IMR-90 (cell line): Measurements from ENCODE around the gene FBXO17. TPM values are rescaled to one million over a fixed set of nuclear protein-coding genes. Genes with fewer than 3 reads are reported as not detected.
A peak's percentile ranks its signal among the peaks of the same experiment; 100 is the strongest.

ENCODE experiments used
- ATAC-seq: fragments of 200-7000 bp; cut with Tn5 transposase; 2 replicates; pipeline ENCODE4 v1.9.1; 2020; ENCODE audit warnings: low read depth, mild to moderate bottlenecking, moderate library complexity
- BruUV-seq: library from RNA; stranded (reverse); fragments of 400-500 nt; replicated peaks from 2 replicates; lab custom pipeline; 2021; lab: Mats Ljungman, UMichigan
- CTCF ChIA-PET: fragments of 300-600 bp; formaldehyde crosslinking; extraction: SDS; loops from one replicate; lab custom pipeline; 2021; ENCODE audit warnings: antibody characterized with exemption; lab: Yijun Ruan, JAX
- POLR2A ChIA-PET: fragments of 300-600 bp; sonication (Branson Sonifier 250); formaldehyde crosslinking; loops from one replicate; lab custom pipeline; 2022; ENCODE audit warnings: antibody characterized with exemption; ENCODE audit not compliant: unreplicated experiment; lab: Charles Lee
- DNase-seq: peaks from one replicate; pipeline ENCODE4 v3.0.0; 2013
- H2AFZ ChIP-seq: replicated peaks from 2 replicates; pipeline ENCODE3; 2013; ENCODE audit warnings: low read length, mild to moderate bottlenecking; ENCODE audit not compliant: poor library complexity
- H2AK5ac ChIP-seq: 2 replicates; pipeline ENCODE4 v1.6.1; 2013; ENCODE audit warnings: low read depth, low read length, inconsistent platforms
- H2AK9ac ChIP-seq: replicated peaks from 2 replicates; pipeline ENCODE3; 2013; ENCODE audit warnings: mild to moderate bottlenecking, low read depth, low read length, moderate library complexity; ENCODE audit not compliant: poor library complexity
- H2BK120ac ChIP-seq: 2 replicates; pipeline ENCODE4 v1.6.1; 2013; ENCODE audit warnings: low read depth, low read length, inconsistent platforms
- H2BK15ac ChIP-seq: 3 replicates; pipeline ENCODE4 v1.6.1; 2013; ENCODE audit warnings: low read depth, low read length, inconsistent platforms
- H2BK20ac ChIP-seq: 2 replicates; pipeline ENCODE4 v1.6.1; 2013; ENCODE audit warnings: low read depth, mild to moderate bottlenecking, inconsistent platforms, low read length, moderate library complexity
- H2BK5ac ChIP-seq: 2 replicates; pipeline ENCODE4 v1.6.1; 2013; ENCODE audit warnings: mild to moderate bottlenecking, low read depth, low read length, inconsistent platforms; ENCODE audit not compliant: poor library complexity, severe bottlenecking
- H3K14ac ChIP-seq: replicated peaks from 2 replicates; pipeline ENCODE4 v1.6.1; 2013; ENCODE audit warnings: low read depth, low read length, inconsistent platforms
- H3K18ac ChIP-seq: 2 replicates; pipeline ENCODE4 v1.6.1; 2013; ENCODE audit warnings: low read depth, low read length, control low read depth
- H3K23ac ChIP-seq: 2 replicates; pipeline ENCODE4 v1.6.1; 2013; ENCODE audit warnings: low read depth, low read length, inconsistent platforms
- H3K27ac ChIP-seq: 2 replicates; pipeline ENCODE4 v1.5.1; 2013; ENCODE audit warnings: mild to moderate bottlenecking, control low read depth, low read length; ENCODE audit not compliant: insufficient read depth
- H3K27me3 ChIP-seq: 2 replicates; pipeline ENCODE4 v1.6.1; 2013; ENCODE audit warnings: low read length; ENCODE audit not compliant: control insufficient read depth, insufficient read depth
- H3K36me3 ChIP-seq: 2 replicates; pipeline ENCODE4 v1.6.1; 2013; ENCODE audit warnings: low read length, mixed read lengths; ENCODE audit not compliant: control insufficient read depth, insufficient read depth
- H3K4ac ChIP-seq: 2 replicates; pipeline ENCODE4 v1.6.1; 2013; ENCODE audit warnings: low read depth, low read length, inconsistent platforms
- H3K4me1 ChIP-seq: 2 replicates; pipeline ENCODE4 v1.6.1; 2013; ENCODE audit warnings: low read length, mixed read lengths; ENCODE audit not compliant: control insufficient read depth, insufficient read depth
- H3K4me2 ChIP-seq: 2 replicates; pipeline ENCODE4 v1.6.1; 2013; ENCODE audit warnings: low read depth, mild to moderate bottlenecking, control low read depth, low read length, moderate library complexity
- H3K4me3 ChIP-seq: 2 replicates; pipeline ENCODE4 v1.5.1; 2013; ENCODE audit warnings: low read depth, mild to moderate bottlenecking, control low read depth, low read length, moderate library complexity; ENCODE audit not compliant: insufficient read depth
- H3K56ac ChIP-seq: 2 replicates; pipeline ENCODE4 v1.6.1; 2013; ENCODE audit warnings: low read length, inconsistent platforms; ENCODE audit not compliant: insufficient read depth; ENCODE audit errors: extremely low read depth
- H3K79me1 ChIP-seq, 2 experiments: 2 replicates each; pipeline ENCODE4 v1.6.1; 2013; ENCODE audit warnings: low read length in 2 of 2, inconsistent platforms in 1 of 2, low read depth in 1 of 2
- H3K9ac ChIP-seq: 2 replicates; pipeline ENCODE4 v1.6.1; 2013; ENCODE audit warnings: low read depth, low read length, control low read depth
- H3K9me1 ChIP-seq: 2 replicates; pipeline ENCODE4 v1.6.1; 2013; ENCODE audit warnings: low read length, inconsistent platforms; ENCODE audit not compliant: insufficient read depth
- H3K9me3 ChIP-seq: 2 replicates; pipeline ENCODE4 v1.6.1; 2013; ENCODE audit warnings: low read length; ENCODE audit not compliant: control insufficient read depth, insufficient read depth
- H4K20me1 ChIP-seq: 2 replicates; pipeline ENCODE4 v1.6.1; 2013; ENCODE audit warnings: low read length, inconsistent platforms; ENCODE audit not compliant: insufficient read depth
- H4K5ac ChIP-seq: 2 replicates; pipeline ENCODE4 v1.6.1; 2013; ENCODE audit warnings: mild to moderate bottlenecking, low read depth, low read length, control low read depth
- H4K8ac ChIP-seq, 2 experiments: 2 replicates each; pipeline ENCODE4 v1.6.1; 2013; ENCODE audit warnings: low read depth in 2 of 2, low read length in 2 of 2, control low read depth in 1 of 2, inconsistent platforms in 1 of 2
- H4K91ac ChIP-seq: 2 replicates; pipeline ENCODE4 v1.6.1; 2013; ENCODE audit warnings: low read depth, low read length, inconsistent platforms; ENCODE audit not compliant: insufficient read depth
- RFX5 ChIP-seq: IDR thresholded peaks from 2 replicates; pipeline ENCODE4 v1.8.0; 2012; ENCODE audit warnings: low read depth, mild to moderate bottlenecking, low read length, moderate library complexity
- WGBS, 2 experiments: methylation state at CpG; one replicate each; pipeline versions ENCODE4 v1.1.5 to v1.1.7; 2013; ENCODE audit warnings: missing lambda C conversion rate in 2 of 2; ENCODE audit not compliant: insufficient read length in 1 of 2; ENCODE audit errors: extremely low coverage in 2 of 2; 5-methylcytosine and 5-hydroxymethylcytosine counted together
- dilution Hi-C: fragments of 300-500 bp; cut with HindIII; formaldehyde crosslinking; loops from one replicate; pipeline ENCODE4 v1.14.3; 2018; ENCODE audit warnings: low sequenced_read_pairs; ENCODE audit not compliant: unreplicated experiment
- in situ Hi-C: fragments of 300-500 bp; cut with MboI; formaldehyde crosslinking; loops from 3 replicates; pipeline ENCODE4 v1.14.3; 2019; ENCODE audit warnings: low sequenced_read_pairs, inconsistent platforms, mixed read lengths
- intact Hi-C: fragments of 100-400 bp; cut with micrococcal nuclease; formaldehyde crosslinking; loops from 2 replicates; pipeline ENCODE4 v1.10.0; 2022
- polyA plus RNA-seq, 3 experiments: library from polyadenylated mRNA; depleted of rRNA; stranded (reverse); fragments of >200 nt; gene quantifications; 2 replicates each; pipeline ENCODE4 v1.2.3, GENCODE V29; 2012; ENCODE audit warnings: low replicate concordance in 1 of 3
- total RNA-seq: library from RNA; depleted of rRNA; stranded (reverse); fragments of >200 nt; gene quantifications from 2 replicates; pipeline ENCODE4 v1.2.3, GENCODE V29; 2012

FBXO17 gene
- total and polyA plus RNA-seq, 2 of the 4 experiments (the other 2 are of a cell fraction): 10.8 to 20.7 TPM

GRCh38 chr19:38979812-38980211, 4.3 kb upstream of the FBXO17 start:
- H2BK20ac ChIP-seq: no peak overlapping the region
- H2BK5ac ChIP-seq: no peak overlapping the region
- no peak overlapping the region for H3K4me3 ChIP-seq
- CTCF ChIA-PET: no interaction called here
- H2AK9ac ChIP-seq: no peak overlapping the region
- DNase-seq: no peak
- no peak overlapping the region for H4K5ac ChIP-seq
- H3K4me1 ChIP-seq: peaks cover 7% of the 10 kb centered on the region
- H3K14ac ChIP-seq: no peak overlapping the region
- TF ChIP-seq RFX5: no peak
- no peaks in the 10 kb centered on the region for H3K36me3 ChIP-seq
- POLR2A ChIA-PET: no interaction called here
- H2AFZ ChIP-seq: peak overlapping the region; percentile 7
- no peak for ATAC-seq
- H3K18ac ChIP-seq: no peak overlapping the region
- no peak overlapping the region for H3K9ac ChIP-seq
- no peak overlapping the region for H2BK120ac ChIP-seq
- peaks cover 3% of the 10 kb centered on the region; the same call in 1 of the 2 replicates for H3K9me3 ChIP-seq
- H4K8ac ChIP-seq: no peak overlapping the region
- H4K91ac ChIP-seq: no peak overlapping the region
- H2AK5ac ChIP-seq: no peak overlapping the region
- peaks cover 0 to 7% of the 10 kb centered on the region in 2 experiments; a peak in 1 of 4 replicates for H3K79me1 ChIP-seq
- intact Hi-C loops (no loop called here), in situ Hi-C loops (no loop called here), dilution Hi-C loops (no loop called here)
- no peak overlapping the region for H3K4me2 ChIP-seq
- H3K56ac ChIP-seq: no peak overlapping the region
- no peak overlapping the region for H3K23ac ChIP-seq
- no peak overlapping the region for H2BK15ac ChIP-seq
- no peaks in the 10 kb centered on the region for H3K9me1 ChIP-seq
- H3K27ac ChIP-seq: no peak overlapping the region
- no peak overlapping the region; the same call in 1 of the 2 replicates for H3K4ac ChIP-seq
- BruUV-seq: no TSS peak
- no peaks in the 10 kb centered on the region; the same call in 1 of the 2 replicates for H3K27me3 ChIP-seq
- H4K20me1 ChIP-seq: no peaks in the 10 kb centered on the region
- WGBS, 2 experiments: 100% methylated on average over 1 of the region's 5 CpGs; no CpG with 5 or more reads in 1 of the 2 experiments
